Measurements from ENCODE around the gene AKR1B1. TPM values are rescaled to one million over a fixed set of nuclear protein-coding genes. Genes with fewer than 3 reads are reported as not detected.

AKR1B1 gene
- total RNA-seq, 1 donor from 2014 or later: 99.6 TPM

GRCh38 chr7:134440476-134440875 is 18.4 kb downstream of the AKR1B1 start:
- Mint-ChIP-seq H3K4me3 (ENCODE audit: unreplicated experiment) (no peak overlapping the region), H3K4me1 (ENCODE audit: low read depth, unreplicated experiment) (peaks cover 6% of the 10 kb centered on the region), H3K9me3 (ENCODE audit: unreplicated experiment) (peaks cover 3% of the 10 kb centered on the region), H3K27me3 (ENCODE audit: unreplicated experiment) (peaks cover 3% of the 10 kb centered on the region), H3K27ac (ENCODE audit: unreplicated experiment) (no peak overlapping the region), H3K36me3 (ENCODE audit: unreplicated experiment) (peaks cover 14% of the 10 kb centered on the region)
- DNase-seq: no peak
- no peak for TF ChIP-seq CTCF (IDR thresholded peaks at IDR 0.05; ENCODE audit: partially characterized antibody, unreplicated experiment)

- Mint-ChIP-seq H3K36me3 (ENCODE audit: unreplicated experiment) (peaks cover 14% of the 10 kb centered on the region), H3K27ac (ENCODE audit: unreplicated experiment) (no peak overlapping the region), H3K27me3 (ENCODE audit: unreplicated experiment) (peaks cover 3% of the 10 kb centered on the region), H3K4me1 (ENCODE audit: low read depth, unreplicated experiment) (peaks cover 3% of the 10 kb centered on the region), H3K9me3 (ENCODE audit: unreplicated experiment) (peaks cover 3% of the 10 kb centered on the region), H3K4me3 (ENCODE audit: unreplicated experiment) (no peak overlapping the region)
- no peak for TF ChIP-seq CTCF (IDR thresholded peaks at IDR 0.05; ENCODE audit: partially characterized antibody, unreplicated experiment)
- no peak for DNase-seq
Measured at GRCh38 chr7:134440067-134440466, 18.8 kb downstream of the AKR1B1 start.

- H3K9me3 Mint-ChIP-seq (ENCODE audit: unreplicated experiment): peaks cover 3% of the 10 kb centered on the region
- no peak overlapping the region for H3K4me3 Mint-ChIP-seq (ENCODE audit: unreplicated experiment)
- peaks cover 9% of the 10 kb centered on the region for H3K36me3 Mint-ChIP-seq (ENCODE audit: unreplicated experiment)
- no peak overlapping the region for H3K27ac Mint-ChIP-seq (ENCODE audit: unreplicated experiment)
- DNase-seq: no peak
- peaks cover 3% of the 10 kb centered on the region for H3K27me3 Mint-ChIP-seq (ENCODE audit: unreplicated experiment)
- TF ChIP-seq CTCF (IDR thresholded peaks at IDR 0.05; ENCODE audit: partially characterized antibody, unreplicated experiment): no peak
- H3K4me1 Mint-ChIP-seq (ENCODE audit: low read depth, unreplicated experiment): peaks cover 2% of the 10 kb centered on the region
Measured at GRCh38 chr7:134438946-134439345, 20.0 kb downstream of the AKR1B1 start.

GRCh38 chr7:134435161-134435920 is 23.6 kb downstream of the AKR1B1 start:
- peaks cover 2% of the 10 kb centered on the region for H3K27me3 Mint-ChIP-seq (ENCODE audit: unreplicated experiment)
- H3K36me3 Mint-ChIP-seq (ENCODE audit: unreplicated experiment): peaks cover 7% of the 10 kb centered on the region
- H3K9me3 Mint-ChIP-seq (ENCODE audit: unreplicated experiment): no peaks in the 10 kb centered on the region
- TF ChIP-seq CTCF (IDR thresholded peaks at IDR 0.05; ENCODE audit: partially characterized antibody, unreplicated experiment): no peak
- H3K4me3 Mint-ChIP-seq (ENCODE audit: unreplicated experiment): no peak overlapping the region
- no peak overlapping the region for H3K27ac Mint-ChIP-seq (ENCODE audit: unreplicated experiment)
- no peak for DNase-seq
- H3K4me1 Mint-ChIP-seq (ENCODE audit: low read depth, unreplicated experiment): peaks cover 10% of the 10 kb centered on the region

GRCh38 chr7:134434701-134435100 is 24.2 kb downstream of the AKR1B1 start:
- Mint-ChIP-seq H3K4me3 (ENCODE audit: unreplicated experiment) (no peak overlapping the region), H3K27me3 (ENCODE audit: unreplicated experiment) (peaks cover 2% of the 10 kb centered on the region), H3K36me3 (ENCODE audit: unreplicated experiment) (peaks cover 4% of the 10 kb centered on the region), H3K27ac (ENCODE audit: unreplicated experiment) (no peak overlapping the region), H3K9me3 (ENCODE audit: unreplicated experiment) (no peaks in the 10 kb centered on the region), H3K4me1 (ENCODE audit: low read depth, unreplicated experiment) (peaks cover 12% of the 10 kb centered on the region)
- DNase-seq: no peak
- no peak for TF ChIP-seq CTCF (IDR thresholded peaks at IDR 0.05; ENCODE audit: partially characterized antibody, unreplicated experiment)
